ENCODE measurements around the gene FUNDC2.
A peak's percentile ranks its signal among the peaks of the same experiment; 100 is the strongest.

DNA sequence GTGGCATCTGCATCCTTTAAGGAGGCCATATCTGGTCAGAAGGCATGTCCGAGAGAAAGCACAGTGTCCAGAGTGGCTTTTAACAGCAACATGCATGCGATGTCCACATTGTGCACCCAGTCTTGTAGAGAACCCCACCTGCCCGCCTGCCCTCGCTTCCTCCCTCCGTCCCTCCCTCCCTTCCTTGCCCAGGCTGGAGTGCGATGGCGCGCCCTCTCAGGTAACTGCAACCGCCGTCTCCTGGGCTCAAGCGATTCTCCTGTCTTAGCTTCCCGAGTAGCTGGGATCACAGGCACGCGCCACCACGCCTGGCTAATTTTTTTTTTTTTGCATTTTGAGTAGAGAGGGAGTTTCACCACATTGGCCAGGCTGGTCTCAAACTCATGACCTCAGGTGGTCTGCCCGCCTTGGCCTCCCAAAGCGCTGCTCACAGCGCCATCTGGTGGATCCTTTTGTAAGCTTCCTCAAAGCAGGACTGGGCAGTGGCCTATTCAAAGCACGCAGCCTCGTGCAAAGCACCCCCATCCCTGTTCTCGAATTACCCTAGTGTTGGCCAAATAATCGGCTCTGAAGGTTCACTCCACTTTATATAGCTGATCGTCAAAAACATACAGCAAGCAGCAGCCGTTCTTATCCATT lies 59.7 kb downstream of the FUNDC2 start:
- peak; percentile 44 for TF ChIP-seq CTCF (IDR thresholded peaks at IDR 0.05; ENCODE audit: low read length)
- TF ChIP-seq EZH2 (optimal IDR thresholded peaks at IDR 0.05; ENCODE audit: low read depth, low read length): no peak
